Aorta (tissue), 5 donors: ENCODE data around the gene CCM2L. TPM values are rescaled to one million over a fixed set of nuclear protein-coding genes. Genes with fewer than 3 reads are reported as not detected.

Source experiments
- ATAC-seq: fragments of 200-7000 bp; cut with Tn5 transposase; one replicate; pipeline ENCODE4 v1.9.1; 2022; ENCODE audit warnings: moderate library complexity; ENCODE audit not compliant: low FRiP score
- DNase-seq, 2 donors: peaks; one replicate each; pipeline ENCODE4 v3.0.0-alpha.2; 2020
- H3K27ac ChIP-seq, 2 donors: one replicate each; pipeline ENCODE4 v1.5.1; 2013; ENCODE audit warnings: low read length in 2 of 2, mild to moderate bottlenecking in 2 of 2, moderate library complexity in 2 of 2, control low read depth in 1 of 2, inconsistent platforms in 1 of 2, low read depth in 1 of 2
- H3K27me3 ChIP-seq, 2 donors: one replicate each; pipeline ENCODE4 v1.6.1; 2013; ENCODE audit warnings: control low read depth in 1 of 2, low read length in 1 of 2, mild to moderate bottlenecking in 1 of 2, moderate library complexity in 1 of 2; ENCODE audit not compliant: insufficient read depth in 2 of 2, control insufficient read depth in 1 of 2
- H3K36me3 ChIP-seq, 2 donors: one replicate each; pipeline ENCODE4 v1.6.1; 2013; ENCODE audit warnings: control low read depth in 1 of 2, low read length in 1 of 2, mild to moderate bottlenecking in 1 of 2; ENCODE audit not compliant: insufficient read depth in 2 of 2, control insufficient read depth in 1 of 2
- H3K4me1 ChIP-seq, 2 donors: one replicate each; pipeline ENCODE4 v1.6.1; 2013; ENCODE audit warnings: low read length in 2 of 2, control low read depth in 1 of 2, mild to moderate bottlenecking in 1 of 2, moderate library complexity in 1 of 2; ENCODE audit not compliant: insufficient read depth in 2 of 2, control insufficient read depth in 1 of 2
- H3K4me3 ChIP-seq, 2 donors: one replicate each; pipeline ENCODE4 v1.5.1; 2013; ENCODE audit warnings: low read length in 2 of 2, control low read depth in 1 of 2, mild to moderate bottlenecking in 1 of 2
- H3K9me3 ChIP-seq: one replicate; pipeline ENCODE4 v1.6.1; 2013; ENCODE audit warnings: mild to moderate bottlenecking, low read length; ENCODE audit not compliant: control insufficient read depth
- whole genome bisulfite sequencing, 2 donors: extraction: QIAGEN DNeasy Blood & Tissue Kit; methylation state at CpG; one replicate each; pipeline ENCODE4 v1.1.7; 2013; 5-methylcytosine and 5-hydroxymethylcytosine counted together
- intact Hi-C, 2 donors: fragments of 100-400 bp; cut with DNase I; formaldehyde crosslinking; loops; one replicate each; pipeline versions ENCODE4 v1.14.2 to v1.15.0; 2022
- polyA plus RNA-seq, 2 donors: library from polyadenylated mRNA; stranded (reverse); fragments of 200-250 nt; gene quantifications; one replicate each; pipeline ENCODE4 v1.2.3, GENCODE V29; 2013
- total RNA-seq, 2 donors: library from RNA; stranded (reverse); fragmentation: NEBNext Ultra II Directional; extraction: Animal tissue kit (Norgen Biotek cat#: 25700); gene quantifications; one replicate each; pipeline ENCODE4 v1.2.1, GENCODE V29; 2021
- donor health status: healthy with polysubstance abuse.
- donor health status: Bipolar disorder and iron deficiency.
- donor health status: DM: no; HTN: no; CAD: no.
- donor health status: DM: no; HTN: no; CAD: no.
- donor health status: DM: yes; HTN: yes; CAD: no.

The CCM2L gene
- total and polyA plus RNA-seq, 4 donors, result 0.88 to 11.0 (median 4.6) TPM

DNA sequence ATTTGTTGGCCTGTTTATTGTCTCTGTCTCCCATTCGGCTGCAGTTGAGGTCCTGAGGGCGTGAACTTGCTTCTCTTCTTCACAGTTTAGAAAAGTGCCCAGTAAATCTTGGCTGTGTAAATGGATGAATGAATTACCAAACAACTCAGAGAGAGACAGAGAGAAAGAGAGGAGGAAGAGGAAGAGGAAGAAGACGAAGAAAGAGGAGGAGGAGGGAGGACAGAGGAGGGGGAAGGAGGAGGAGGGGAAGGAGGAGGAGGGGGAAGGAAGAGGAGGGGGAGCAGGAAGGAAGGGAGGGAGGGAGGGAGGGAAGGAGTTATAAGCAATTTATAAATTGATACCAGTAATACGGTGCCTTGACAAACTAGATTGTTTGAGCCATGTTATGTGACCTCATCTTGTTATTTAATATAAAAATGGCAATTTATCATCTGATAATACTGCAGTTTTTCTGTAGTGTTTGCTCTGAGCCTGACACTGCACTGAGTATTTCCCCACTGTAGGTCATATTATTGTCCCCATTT is 60.5 kb downstream of the CCM2L start:
- ATAC-seq (no peak), DNase-seq (no peak)
- no peaks in the 10 kb centered on the region for H3K4me1 ChIP-seq
- intact Hi-C loops, result no loop called here
- H3K27ac ChIP-seq, result no peak overlapping the region
- H3K27me3 ChIP-seq, result no peaks in the 10 kb centered on the region
- H3K9me3 ChIP-seq, result no peaks in the 10 kb centered on the region
- no peak overlapping the region for H3K4me3 ChIP-seq
- H3K36me3 ChIP-seq, result no peaks in the 10 kb centered on the region
- 34 to 40% methylated on average over 4 of the region's 4 CpGs for WGBS, 2 donors

GRCh38 chr20:32071395-32072167 is 61.3 kb downstream of the CCM2L start:
- WGBS, 2 donors, result 76 to 80% methylated on average over 17 of the region's 17 CpGs
- Histone ChIP-seq H3K27ac (no peak overlapping the region), H3K4me1 (no peaks in the 10 kb centered on the region), H3K4me3 (no peak overlapping the region), H3K36me3 (no peaks in the 10 kb centered on the region), H3K9me3 (no peaks in the 10 kb centered on the region), H3K27me3 (no peaks in the 10 kb centered on the region)
- no peak for ATAC-seq
- peak in 1 of 2 donors; percentile 52 for DNase-seq
- intact Hi-C loops, result no loop called here

- no peaks in the 10 kb centered on the region for H3K4me1 ChIP-seq
- H3K9me3 ChIP-seq, result no peaks in the 10 kb centered on the region
- no peak for ATAC-seq
- H3K4me3 ChIP-seq, result no peak overlapping the region
- H3K27me3 ChIP-seq, result no peaks in the 10 kb centered on the region
- no peak for DNase-seq
- intact Hi-C loops, result no loop called here
- no peaks in the 10 kb centered on the region for H3K36me3 ChIP-seq
- 68 to 71% methylated on average over 6 of the region's 6 CpGs for WGBS, 2 donors
- no peak overlapping the region for H3K27ac ChIP-seq
Observed at GRCh38 chr20:32072168-32072750, 62.0 kb downstream of the CCM2L start.

DNA sequence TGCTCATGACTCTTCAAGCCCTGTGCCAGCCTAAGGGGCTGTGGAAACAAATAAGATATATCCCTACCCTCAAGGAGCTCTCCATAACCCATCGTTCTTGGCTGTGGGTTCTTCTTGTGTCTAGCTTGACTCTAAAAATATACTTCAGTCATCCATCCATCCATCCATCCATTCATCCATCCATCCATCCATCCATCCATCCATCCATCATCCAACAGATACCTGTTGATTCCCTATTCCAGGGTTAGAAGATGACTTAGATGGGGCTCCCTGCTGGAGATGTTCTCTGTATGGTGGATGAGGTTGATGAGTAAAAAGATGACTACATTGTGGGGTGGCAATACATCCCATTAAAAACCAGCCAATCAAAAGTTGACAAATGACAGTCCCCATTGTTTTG is 65.3 kb downstream of the CCM2L start:
- Histone ChIP-seq H3K9me3 (no peaks in the 10 kb centered on the region), H3K27ac (no peak overlapping the region), H3K4me3 (no peak overlapping the region), H3K36me3 (no peaks in the 10 kb centered on the region), H3K27me3 (no peaks in the 10 kb centered on the region), H3K4me1 (no peaks in the 10 kb centered on the region)
- intact Hi-C loops, result no loop called here
- 81 to 88% methylated on average over 1 of the region's 1 CpG for WGBS, 2 donors
- DNase-seq, result no peak
- no peak for ATAC-seq

DNA sequence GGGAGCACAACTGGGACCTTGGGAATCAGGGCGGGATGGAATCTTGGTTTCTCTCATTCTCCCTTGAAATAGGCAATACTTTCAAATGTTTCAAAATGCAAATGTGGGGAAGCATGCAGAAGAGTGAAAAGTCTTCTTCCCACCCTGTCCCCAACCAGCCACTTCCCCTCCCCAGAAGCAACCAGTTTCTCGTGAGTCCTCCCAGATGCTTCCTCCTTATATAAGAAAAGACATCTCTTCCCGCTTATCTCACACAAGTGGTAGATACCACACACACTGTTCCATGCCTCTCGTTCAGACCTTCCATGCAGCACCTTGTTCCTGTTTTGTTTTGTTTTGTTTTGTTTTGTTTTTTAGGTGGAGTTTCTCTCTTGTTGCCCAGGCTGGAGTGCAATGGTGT is 67.0 kb downstream of the CCM2L start:
- no peak overlapping the region for H3K4me3 ChIP-seq
- intact Hi-C loops, result no loop called here
- 74 to 80% methylated on average over 4 of the region's 4 CpGs for WGBS, 2 donors
- no peaks in the 10 kb centered on the region for H3K4me1 ChIP-seq
- no peaks in the 10 kb centered on the region for H3K9me3 ChIP-seq
- H3K27me3 ChIP-seq, result no peaks in the 10 kb centered on the region
- H3K36me3 ChIP-seq, result no peaks in the 10 kb centered on the region
- no peak for DNase-seq
- ATAC-seq, result no peak
- no peak overlapping the region for H3K27ac ChIP-seq

GRCh38 chr20:32078322-32078721 is 68.1 kb downstream of the CCM2L start:
- 73 to 96% methylated on average over 5 of the region's 5 CpGs for WGBS, 2 donors
- intact Hi-C loops, result no loop called here
- Histone ChIP-seq H3K4me1 (no peaks in the 10 kb centered on the region), H3K27me3 (no peaks in the 10 kb centered on the region), H3K36me3 (no peaks in the 10 kb centered on the region), H3K27ac (no peak overlapping the region), H3K9me3 (no peaks in the 10 kb centered on the region), H3K4me3 (no peak overlapping the region)
- ATAC-seq (no peak), DNase-seq (no peak)

DNA sequence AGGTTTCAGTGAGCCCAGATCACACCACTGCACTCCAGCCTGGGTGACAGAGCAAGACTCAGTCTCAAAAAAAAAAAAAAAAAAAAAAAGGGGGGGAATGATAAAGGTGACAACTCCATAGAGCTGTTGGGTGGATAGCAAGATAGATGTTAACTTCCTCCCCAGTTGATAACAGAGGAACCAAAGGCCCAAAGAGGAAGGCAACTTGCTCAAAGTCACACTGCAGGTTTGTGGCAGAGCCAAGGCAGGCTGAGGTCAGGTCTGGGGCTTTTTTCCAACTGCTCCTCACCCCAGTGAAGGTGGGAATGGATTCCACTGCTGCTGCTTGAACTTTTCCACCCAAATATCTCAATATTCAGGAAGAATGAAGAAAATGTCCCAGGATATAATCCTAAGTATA is 68.6 kb downstream of the CCM2L start:
- H3K27ac ChIP-seq, result no peak overlapping the region
- no peaks in the 10 kb centered on the region for H3K4me1 ChIP-seq
- H3K36me3 ChIP-seq, result no peaks in the 10 kb centered on the region
- DNase-seq (no peak), ATAC-seq (no peak)
- H3K4me3 ChIP-seq, result no peak overlapping the region
- intact Hi-C loops, result no loop called here
- H3K27me3 ChIP-seq, result no peaks in the 10 kb centered on the region
- no peaks in the 10 kb centered on the region for H3K9me3 ChIP-seq

- Histone ChIP-seq H3K4me3 (no peak overlapping the region), H3K27ac (no peak overlapping the region), H3K36me3 (no peaks in the 10 kb centered on the region), H3K27me3 (no peaks in the 10 kb centered on the region), H3K4me1 (no peaks in the 10 kb centered on the region), H3K9me3 (no peaks in the 10 kb centered on the region)
- DNase-seq, result peak in 1 of 2 donors; percentile 51
- intact Hi-C loops, result no loop called here
- WGBS, 2 donors, result 67% methylated on average over 8 of the region's 8 CpGs
- no peak for ATAC-seq
Observed at GRCh38 chr20:32079655-32080109, 69.4 kb downstream of the CCM2L start.

GRCh38 chr20:32080783-32081182 is 70.5 kb downstream of the CCM2L start:
- no peaks in the 10 kb centered on the region for H3K9me3 ChIP-seq
- WGBS, 2 donors, result 63 to 88% methylated on average over 3 of the region's 3 CpGs
- H3K27ac ChIP-seq, result no peak overlapping the region
- no peak overlapping the region for H3K4me3 ChIP-seq
- no peak for ATAC-seq
- H3K4me1 ChIP-seq, result no peaks in the 10 kb centered on the region
- intact Hi-C loops, result no loop called here
- no peaks in the 10 kb centered on the region for H3K36me3 ChIP-seq
- DNase-seq, result no peak
- no peaks in the 10 kb centered on the region for H3K27me3 ChIP-seq
